Right kidney (tissue), 1 donor: ENCODE measurements around the gene PRKRA.
"Not testable (repeated sequence)": the region's sequence is repeated elsewhere in the genome, so short reads cannot be mapped to it uniquely, and the experiment has no call there.

ENCODE experiments used
- DNase-seq: peaks from one replicate; pipeline ENCODE4 v3.0.0-alpha.2; 2016

The PRKRA gene

GRCh38 chr2:178471313-178471712 is 20.3 kb upstream of the PRKRA start:
- DNase-seq = not testable (repeated sequence)

- DNase-seq = no peak
Measured at GRCh38 chr2:178469219-178469849, 18.4 kb upstream of the PRKRA start.

- DNase-seq = no peak
Measured at GRCh38 chr2:178457390-178457886, 6.5 kb upstream of the PRKRA start.

GRCh38 chr2:178455947-178456346 is 5.0 kb upstream of the PRKRA start:
- no peak for DNase-seq

GRCh38 chr2:178452870-178453269 is 1.9 kb upstream of the PRKRA start:
- DNase-seq = no peak

GRCh38 chr2:178452334-178452733 is 1.4 kb upstream of the PRKRA start:
- no peak for DNase-seq

GRCh38 chr2:178450524-178450773 is 526 bp downstream of the PRKRA start:
- DNase-seq = no peak

GRCh38 chr2:178449700-178450523 is 1.1 kb downstream of the PRKRA start:
- DNase-seq = peak; percentile 16

- no peak for DNase-seq
Measured at GRCh38 chr2:178448968-178449661, 1.9 kb downstream of the PRKRA start.

GRCh38 chr2:178441426-178441825 is 9.5 kb downstream of the PRKRA start:
- no peak for DNase-seq

- no peak for DNase-seq
Measured at GRCh38 chr2:178436662-178437061, 14.3 kb downstream of the PRKRA start.

- DNase-seq = no peak
Measured at GRCh38 chr2:178429336-178429735, 21.6 kb downstream of the PRKRA start.

- DNase-seq = no peak
Measured at GRCh38 chr2:178428396-178428806, 22.6 kb downstream of the PRKRA start.

GRCh38 chr2:178427458-178427857 is 23.5 kb downstream of the PRKRA start:
- no peak for DNase-seq

- DNase-seq = no peak
Measured at GRCh38 chr2:178426388-178426787, 24.6 kb downstream of the PRKRA start.

GRCh38 chr2:178425255-178425827 is 25.6 kb downstream of the PRKRA start:
- DNase-seq = no peak

- not testable (repeated sequence) for DNase-seq
Measured at GRCh38 chr2:178423746-178424145, 27.2 kb downstream of the PRKRA start.

- DNase-seq = no peak
Measured at GRCh38 chr2:178422097-178422496, 28.9 kb downstream of the PRKRA start.

- no peak for DNase-seq
Measured at GRCh38 chr2:178420463-178420999, 30.4 kb downstream of the PRKRA start.

- DNase-seq = no peak
Measured at GRCh38 chr2:178419123-178419522, 31.9 kb downstream of the PRKRA start.

- no peak for DNase-seq
Measured at GRCh38 chr2:178418426-178418825, 32.5 kb downstream of the PRKRA start.

- DNase-seq = no peak
Measured at GRCh38 chr2:178417916-178418315, 33.1 kb downstream of the PRKRA start.

GRCh38 chr2:178415979-178416378 is 35.0 kb downstream of the PRKRA start:
- DNase-seq = no peak
